GM19240 (cell line): ENCODE results near the gene XXYLT1.

Experiments
- DNase-seq: peaks from one replicate; pipeline ENCODE4 v3.0.0; 2011; ENCODE audit warnings: low spot score; ENCODE audit not compliant: insufficient read length

XXYLT1 gene

DNA sequence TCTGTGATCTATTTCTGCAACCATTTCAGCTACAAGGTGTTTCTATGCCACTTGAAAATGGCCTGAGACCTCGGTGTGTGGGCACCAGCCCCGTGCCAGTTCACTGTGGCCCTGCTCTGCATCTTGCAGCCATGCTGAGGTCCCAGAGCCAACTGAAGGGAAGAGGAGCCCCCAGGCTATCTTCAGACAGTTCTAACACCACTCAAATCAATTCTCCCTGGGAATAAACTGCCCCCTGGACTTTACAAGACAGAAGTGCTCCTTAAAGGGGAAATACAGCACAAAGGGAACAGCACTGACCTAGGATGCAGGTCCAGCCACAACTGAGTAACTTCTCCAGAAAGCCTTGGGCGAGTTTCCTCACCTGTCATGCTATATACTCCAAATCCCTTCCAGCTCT is 3.9 kb downstream of the XXYLT1 start:
- DNase-seq, result no peak

DNA sequence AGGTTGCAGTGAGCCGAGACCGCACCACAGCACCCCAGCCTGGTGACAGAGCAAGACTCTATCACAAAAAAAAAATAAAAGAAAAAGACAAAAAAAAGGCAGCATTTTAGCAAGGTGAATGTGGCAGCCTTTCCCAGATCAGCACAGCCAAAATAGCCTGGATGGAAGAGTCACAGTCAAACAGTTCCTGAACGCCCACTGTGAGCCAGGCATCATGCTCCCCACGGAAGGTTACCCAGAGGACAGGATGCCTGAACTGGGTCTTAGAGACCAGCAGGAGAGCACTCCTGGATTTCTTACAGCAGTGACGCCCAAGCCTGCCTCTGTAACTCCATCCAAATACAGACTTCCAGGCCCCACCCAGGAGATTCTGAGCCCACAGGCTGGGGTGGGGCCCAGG is 4.5 kb downstream of the XXYLT1 start:
- no peak for DNase-seq

DNA sequence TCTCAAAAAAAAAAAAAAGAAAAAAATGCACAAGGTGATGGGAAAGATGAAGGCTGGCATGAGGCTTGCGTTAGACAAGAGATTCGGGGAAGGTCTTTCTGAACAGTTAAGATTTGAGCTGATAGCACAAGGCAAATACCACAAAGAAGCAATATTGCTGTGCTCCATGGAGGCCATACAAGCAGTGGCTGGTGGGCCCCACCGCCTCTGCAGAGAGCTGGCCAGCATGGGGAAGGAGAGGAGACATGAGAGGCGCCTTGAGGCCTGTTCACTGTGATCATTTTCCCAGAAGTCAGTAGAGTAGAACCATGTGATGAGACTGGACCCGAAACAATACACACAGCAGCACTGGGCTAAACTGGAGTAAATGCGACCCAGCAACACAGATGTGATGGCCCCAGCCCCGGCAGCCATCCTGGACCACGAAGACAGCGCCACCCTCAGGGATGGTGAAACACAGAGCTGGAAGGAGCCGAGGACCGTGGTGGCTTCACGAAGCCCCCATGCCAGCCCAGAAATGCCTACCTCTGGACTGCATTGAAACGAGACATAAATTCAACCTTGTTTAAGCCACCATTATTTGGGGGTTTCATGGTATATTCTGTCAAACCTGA is 5.5 kb downstream of the XXYLT1 start:
- DNase-seq, result no peak

DNA sequence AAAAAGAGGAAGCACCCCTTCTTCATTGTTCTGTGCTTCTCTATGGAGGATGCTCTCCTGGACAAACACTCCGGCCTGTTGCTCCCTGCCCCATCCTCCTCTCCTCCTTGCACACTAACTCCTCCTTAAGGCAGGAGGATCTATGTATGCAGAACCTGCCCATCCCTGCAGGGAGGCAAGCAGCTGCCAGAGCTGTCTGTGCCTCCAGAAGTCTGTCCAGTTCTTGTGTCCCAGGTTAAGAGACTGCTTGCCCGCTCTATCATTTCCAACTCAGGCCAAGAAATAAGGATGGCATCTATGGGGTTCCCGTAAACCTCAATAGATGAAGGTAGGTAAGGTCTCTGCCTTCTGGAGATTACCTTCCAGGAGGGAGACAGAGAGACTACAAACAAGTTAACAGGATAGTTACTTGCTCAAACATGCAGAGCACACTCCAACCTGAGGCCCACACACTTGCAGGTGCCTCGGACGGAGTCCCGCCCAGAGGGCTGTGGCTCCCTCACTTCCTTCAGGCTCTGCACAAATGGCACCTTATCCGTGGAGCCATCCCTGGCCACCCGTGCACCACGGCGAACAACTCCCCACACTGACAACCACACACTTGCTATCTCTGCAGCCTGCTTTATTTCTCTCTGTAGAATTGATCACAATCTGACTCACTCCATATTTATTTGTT is 6.9 kb downstream of the XXYLT1 start:
- no peak for DNase-seq

DNA sequence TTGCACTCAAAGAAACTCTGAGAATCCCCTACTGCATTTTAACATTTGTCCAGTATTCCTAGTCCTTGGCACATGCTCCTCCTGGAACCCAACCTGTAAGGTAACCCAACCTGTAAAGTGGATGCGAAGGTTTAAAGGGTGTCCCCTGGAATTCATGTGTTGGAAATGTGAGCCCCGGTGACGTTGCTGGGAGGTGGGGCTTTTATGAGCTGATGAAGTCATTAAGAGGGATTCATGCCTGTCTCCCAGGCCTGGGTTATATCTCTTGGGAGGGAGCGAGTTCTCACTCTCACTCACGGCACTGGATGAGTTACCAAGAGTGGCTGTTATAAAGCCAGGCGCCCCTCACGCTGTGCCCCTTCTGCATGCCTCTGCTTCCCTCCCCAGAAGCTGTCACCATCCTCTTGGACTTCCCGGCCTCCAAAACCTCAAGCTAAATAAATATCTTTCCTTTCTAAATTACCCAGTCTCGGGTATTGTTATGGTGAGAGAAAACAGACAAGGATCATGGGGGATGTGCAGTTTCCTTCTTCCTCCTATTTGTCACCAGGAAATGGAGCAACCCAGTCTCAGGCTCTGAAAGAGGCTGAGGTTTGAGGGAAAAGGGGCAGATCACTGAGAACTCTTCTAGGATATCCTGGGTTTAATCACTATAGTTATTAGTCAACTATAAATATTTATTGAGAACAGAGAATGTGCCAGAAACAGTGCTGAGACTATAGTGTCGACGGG is 7.6 kb downstream of the XXYLT1 start:
- no peak for DNase-seq

DNA sequence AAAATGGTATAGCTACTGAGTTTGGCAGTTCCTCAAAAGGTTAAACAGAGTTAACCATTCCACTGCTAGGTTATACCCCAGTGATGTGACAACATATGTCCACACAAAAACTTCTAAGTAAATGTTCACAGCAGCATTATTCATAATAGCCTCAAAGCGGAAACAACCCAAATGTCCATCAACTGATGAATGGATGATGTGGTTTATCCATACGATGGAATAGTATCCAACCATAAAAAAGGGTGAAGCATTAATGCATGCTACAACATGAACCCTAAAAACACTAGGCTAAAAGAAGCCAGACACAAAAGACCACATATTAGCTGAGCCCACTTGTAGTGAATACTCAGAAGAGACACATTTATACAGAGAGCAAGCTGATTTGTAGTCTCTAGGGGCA is 9.0 kb downstream of the XXYLT1 start:
- DNase-seq, result no peak

DNA sequence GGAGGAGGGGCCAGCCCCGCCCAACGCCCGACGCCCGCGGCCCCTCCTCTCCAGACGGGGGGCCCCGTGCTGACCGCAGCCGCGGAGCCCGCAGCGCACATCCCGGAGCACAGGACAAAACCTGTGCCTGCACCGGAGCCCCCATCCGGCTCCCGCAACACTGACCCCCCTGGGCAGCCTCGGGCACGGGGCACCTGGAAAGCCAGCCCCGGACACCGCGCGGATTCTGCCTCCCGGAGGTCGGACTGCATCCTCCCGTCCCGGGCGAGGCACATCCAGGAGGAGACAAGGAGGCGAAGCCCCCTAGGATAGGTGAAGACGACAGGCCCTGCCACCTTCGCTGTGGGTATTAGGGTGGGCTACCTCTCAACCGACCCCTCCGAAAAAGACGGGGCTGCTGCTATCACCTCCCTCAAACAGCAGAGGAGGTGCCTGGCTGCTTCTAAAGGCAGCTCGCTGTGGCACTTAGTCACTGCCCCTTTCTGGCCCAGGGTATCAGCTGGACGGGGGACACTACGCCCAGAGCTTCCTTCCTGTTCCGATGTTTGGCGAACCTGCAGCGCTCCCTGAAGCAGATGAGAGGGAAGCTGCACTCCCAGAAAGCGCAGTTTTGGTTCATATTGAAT is 10.6 kb downstream of the XXYLT1 start:
- DNase-seq, result no peak

DNA sequence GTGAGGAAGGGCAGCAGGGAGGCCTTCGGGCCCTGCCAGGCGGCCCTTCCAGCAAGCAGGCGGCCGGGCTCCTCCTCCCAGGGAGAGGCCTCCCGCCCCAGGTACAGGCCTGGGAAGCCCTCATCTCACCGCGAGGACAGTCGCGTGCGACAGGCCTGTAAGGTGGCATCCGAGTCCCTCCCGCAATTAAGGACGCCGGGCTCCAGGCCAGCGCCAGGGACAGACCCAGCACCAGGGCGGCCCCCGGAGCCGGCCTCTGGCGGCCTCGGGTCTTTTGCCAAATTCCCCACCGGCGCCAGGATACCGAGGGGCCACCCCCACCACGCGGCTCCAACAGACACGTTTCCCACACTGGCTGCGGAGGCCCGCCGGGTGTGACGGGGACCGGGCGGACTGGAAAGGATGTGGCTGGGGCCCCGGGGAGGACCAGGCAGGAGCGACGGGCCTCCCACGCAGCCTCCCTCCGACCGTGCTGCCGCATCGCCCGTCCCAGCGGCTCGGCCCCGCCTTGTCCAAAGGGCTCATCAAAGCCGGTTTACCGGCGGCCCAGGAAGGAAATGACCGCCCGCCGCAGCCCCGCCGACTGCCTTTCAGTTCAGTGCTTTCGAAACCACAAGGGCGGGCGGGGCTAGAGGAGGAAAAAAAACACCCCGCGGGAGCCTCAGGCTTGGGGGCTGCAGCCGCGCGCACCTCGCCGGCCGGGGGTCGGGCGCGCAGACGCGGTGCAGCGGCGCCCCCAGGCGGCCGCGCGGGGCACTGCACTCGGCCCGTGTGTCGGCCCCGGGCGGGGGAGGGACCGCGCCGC is 11.3 kb downstream of the XXYLT1 start:
- DNase-seq, result peak; percentile 94

DNA sequence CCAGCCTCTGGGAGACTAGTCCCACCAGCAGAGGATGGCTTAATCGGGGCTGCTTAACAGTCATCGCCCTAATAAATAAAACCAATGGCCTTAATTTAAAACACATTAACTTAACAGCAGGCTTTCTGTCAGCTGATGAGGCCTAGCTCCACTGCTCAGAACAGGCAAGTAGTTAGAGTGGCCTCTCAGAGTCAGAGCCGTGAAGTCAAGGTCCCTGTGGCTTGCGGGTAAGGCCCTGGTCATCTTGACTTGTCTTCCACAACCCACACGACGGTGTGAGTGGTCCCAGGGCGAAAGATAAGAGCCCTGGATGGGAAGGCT is 11.8 kb downstream of the XXYLT1 start:
- DNase-seq, result no peak

DNA sequence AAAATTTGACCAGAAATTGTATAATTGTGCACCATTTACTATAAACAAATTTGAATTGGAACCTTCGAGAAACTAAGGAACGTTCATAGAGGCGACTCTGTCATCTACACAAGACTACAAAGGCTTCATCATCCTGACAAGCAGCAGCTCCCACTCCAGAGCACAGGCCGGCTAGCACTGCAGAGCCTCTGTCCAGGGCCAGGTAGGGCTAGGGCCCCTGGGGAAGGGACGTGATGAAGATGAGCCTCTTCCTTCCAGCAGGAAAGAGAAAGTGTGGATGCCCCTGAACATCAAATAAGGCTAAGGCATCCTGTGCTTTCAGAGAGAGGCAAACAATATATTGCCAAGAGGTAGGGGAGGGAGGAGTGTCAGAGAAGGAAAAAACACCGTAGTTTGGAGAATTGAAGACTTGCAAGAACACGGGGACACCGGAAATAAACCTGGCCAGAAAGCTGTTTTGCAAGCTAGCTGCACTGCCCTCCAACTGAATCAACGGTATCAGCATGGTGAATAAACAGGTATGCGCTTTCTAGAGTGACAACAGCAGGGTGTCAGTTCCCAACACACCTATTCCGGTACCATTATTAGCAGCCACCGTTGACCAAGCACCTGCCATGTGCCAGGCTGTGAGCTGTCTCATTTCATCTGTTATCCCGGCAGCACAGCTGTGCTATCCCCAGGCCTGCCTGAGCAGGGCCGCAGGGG is 12.4 kb downstream of the XXYLT1 start:
- no peak for DNase-seq

DNA sequence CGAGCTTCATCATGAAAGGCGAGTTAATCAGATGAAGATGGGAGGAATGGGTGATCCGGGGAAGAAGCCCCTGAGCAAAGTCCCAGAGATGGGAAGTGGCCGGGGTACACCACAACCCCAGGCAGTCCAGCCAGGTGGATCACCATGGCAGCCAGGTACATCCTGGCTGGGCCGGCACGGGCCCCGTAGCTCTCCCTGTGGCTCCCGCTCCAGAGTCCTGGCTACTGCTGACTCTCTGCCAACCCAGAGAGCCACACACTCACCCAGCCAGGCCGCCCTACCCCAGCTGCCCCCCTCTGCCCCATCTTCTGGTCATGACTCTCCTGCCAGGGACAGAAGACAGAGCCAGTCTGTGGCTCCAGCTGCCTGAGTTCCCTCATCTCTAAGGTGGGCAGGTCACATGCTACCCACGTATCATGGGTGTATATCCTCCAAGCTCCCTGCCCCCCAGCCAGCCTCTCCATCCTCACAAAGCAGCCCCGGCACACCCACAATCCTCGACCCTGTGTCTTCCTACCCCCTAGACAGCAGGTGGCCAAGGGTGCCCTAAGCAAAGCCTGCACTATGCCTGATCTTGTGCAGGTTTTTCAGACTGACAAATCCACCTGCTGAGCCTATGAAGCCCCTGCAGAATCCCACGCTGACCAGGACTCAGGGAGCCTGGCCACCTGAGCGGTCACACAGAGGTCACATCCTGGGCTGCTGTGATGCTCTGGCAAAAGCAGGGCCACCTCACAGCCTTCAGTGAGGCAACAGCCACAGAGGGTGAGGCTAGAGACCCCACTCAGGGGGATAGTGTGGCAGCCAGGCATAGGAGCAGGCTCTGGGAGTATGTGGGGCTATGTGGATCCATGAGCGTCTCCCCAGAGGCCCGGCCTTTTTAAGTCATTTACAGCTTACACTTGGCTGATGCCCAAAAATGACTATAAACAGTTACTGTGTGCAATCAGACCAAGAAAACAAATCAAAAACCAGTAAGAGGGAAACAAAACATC is 13.2 kb downstream of the XXYLT1 start:
- DNase-seq, result no peak

DNA sequence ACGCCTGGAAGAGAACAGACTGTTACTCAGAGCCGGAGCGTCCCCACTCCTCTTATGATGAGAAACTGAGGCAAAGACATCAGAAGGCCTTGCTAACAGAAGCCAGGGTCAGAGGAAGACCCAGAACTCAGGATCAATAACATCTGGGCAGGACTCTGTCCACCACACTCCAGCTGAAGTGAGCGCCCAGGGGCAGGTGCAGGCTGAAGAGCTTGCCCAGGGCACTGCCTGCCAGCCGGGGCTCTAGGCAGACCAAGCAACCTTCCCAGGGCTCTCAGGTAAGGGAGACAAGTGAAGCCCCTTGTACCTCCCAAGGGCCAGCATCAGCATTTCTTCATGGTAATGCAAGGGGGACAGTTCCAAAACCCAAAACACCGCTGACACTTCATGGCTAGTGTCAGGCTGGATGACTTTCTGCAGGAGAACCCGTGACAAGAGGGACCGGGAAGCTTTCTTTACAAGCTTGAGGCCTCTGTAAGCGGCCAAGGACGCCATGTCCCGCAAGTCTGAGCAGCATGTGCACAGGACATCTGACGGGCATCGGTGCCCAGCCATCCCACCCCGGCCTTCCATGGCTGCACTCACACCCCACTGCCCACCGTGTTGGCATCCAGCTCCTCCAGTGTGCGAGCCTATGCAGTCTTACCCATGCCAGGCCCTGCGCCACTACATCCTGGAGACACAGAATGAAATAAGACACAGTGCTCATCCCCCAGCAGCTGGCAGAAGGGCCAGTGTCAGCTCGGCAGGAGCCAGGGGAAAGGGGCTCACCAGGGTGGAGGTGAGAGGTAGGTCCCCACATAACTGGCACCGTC is 14.1 kb downstream of the XXYLT1 start:
- DNase-seq, result no peak

DNA sequence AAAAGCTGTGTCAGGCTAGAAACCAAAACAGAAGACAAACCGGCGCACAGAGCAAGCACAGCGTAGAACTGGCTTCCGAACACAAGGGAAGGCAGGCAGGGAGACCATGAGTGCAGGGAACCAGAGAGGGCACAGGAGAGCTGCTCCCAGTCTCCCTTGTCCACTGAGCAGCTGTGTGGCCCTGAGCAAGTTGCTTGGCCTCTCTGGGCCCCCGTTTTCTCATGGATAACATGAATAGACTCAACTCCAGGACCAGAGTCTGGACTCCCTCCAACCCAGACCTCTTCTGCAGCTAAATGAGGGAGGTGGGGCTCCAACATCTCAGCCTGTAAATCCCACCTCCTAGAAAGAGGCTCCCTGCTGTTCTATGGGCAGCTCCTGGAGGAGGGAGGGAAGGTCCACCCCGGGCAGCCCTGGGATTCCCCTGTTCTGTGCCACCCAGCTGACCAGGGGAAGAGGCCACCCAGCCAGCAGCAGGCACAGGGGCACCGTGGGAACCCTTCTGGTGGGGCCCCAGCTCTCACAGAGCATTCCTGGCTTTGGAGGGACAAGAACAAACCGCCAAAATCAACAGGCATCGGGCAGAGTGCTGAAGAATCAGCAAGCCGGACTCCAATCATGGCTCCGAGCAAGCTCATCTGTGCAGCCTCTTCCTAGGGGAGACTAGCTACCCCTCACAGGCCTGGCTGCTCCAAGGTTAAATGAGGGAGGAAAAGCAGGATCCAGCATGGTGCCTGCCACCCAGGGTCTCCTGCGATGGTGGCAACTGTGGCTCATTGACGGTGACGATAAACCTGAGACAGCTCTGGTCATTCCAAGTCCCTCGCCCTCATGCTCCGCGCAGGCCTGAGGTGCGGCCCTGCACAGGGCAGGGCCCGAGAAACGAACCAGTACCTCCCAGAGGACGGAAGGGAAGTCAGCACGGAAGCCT is 15.1 kb downstream of the XXYLT1 start:
- no peak for DNase-seq

DNA sequence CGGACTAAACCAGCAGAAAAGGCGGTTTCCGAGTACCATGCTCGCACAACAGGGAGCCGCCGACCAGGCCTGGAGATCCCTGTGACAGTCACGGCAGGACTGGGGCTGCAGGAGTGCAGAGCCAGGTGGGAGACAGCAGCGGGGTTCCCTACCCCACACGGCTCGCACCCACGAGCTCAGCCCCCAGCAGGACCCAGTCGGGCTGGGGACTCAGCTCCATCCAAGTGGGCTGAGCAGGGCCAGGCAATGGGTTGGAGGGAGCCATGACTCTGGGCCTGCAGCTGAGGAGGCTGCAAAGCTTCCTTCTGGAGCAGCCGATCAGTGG is 15.8 kb downstream of the XXYLT1 start:
- DNase-seq, result no peak

DNA sequence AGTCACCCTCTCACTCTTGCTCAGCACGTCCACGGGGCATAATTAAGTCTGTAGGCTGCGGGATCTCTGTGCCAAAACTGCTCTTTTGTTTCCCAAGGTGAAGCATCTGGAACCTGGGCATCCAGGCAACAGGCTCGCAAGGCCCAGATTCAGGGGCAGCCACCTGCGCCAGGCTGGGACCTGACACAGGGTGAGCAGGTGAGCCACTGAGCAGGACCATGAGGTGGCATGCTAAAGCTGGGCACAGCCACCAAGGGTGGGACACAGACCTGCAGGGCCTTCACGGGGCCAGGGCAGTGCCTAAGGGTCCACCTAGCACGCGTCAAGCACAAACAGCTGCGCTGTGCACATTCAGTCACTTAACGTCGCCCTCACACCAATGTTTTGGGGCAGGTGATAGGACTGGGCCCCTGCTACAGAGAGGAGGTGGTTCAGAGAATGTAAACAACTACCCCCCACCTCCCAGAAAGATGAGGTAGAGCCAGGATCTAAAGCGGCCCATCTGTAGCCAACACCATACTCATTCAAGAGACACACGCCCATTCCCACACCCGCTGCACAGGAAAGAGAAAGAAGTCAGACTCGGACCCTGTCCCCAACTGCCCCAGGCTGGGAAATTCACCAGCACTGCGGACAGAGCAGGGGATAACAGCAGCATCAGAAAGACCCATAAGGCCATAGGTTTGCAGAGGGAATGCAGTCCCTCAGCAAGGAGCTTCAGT is 16.3 kb downstream of the XXYLT1 start:
- no peak for DNase-seq

DNA sequence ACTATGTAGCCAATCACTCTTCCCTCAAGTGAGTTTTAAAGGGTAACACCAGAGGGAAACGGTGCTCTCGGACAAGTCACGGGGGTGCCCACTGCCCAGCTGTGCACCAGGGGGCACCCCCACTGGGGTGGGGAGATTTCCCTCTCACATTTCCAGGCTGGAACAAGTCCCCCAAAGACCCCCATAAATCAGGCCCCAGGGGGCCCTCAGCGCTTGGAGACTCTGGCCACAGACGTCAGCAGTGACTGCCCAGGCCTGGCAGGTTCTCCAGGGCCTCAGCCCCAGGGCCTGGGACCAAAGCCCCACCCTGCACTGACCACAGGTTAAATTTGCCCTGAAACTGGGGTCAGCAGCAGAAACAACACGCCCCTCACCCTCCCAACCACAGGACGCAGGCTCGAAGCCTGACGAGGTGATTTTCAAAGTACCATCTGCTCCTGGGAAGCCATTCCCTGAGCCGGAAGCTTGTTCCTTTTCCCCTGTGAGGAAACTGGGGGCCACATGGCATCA is 17.0 kb downstream of the XXYLT1 start:
- DNase-seq, result no peak
